GM18519 (cell line): ENCODE measurements around the gene MTHFD2.
"Not testable (repeated sequence)": the region's sequence is repeated elsewhere in the genome, so short reads cannot be mapped to it uniquely, and the experiment has no call there.

Experiments used
- ATAC-seq: cut with Tn5 transposase; IDR thresholded peaks from one replicate; pipeline ENCODE4 v1.9.1; 2021; ENCODE audit warnings: mild to moderate bottlenecking, moderate library complexity; ENCODE audit not compliant: unreplicated experiment, low FRiP score

The MTHFD2 gene

GRCh38 chr2:74194799-74195198, 3.6 kb upstream of the MTHFD2 start:
- no peak for ATAC-seq

- no peak for ATAC-seq
Measured at GRCh38 chr2:74197049-74197448, 1.4 kb upstream of the MTHFD2 start.

GRCh38 chr2:74198023-74198460, 373 bp upstream of the MTHFD2 start:
- no peak for ATAC-seq

GRCh38 chr2:74199275-74199701, 873 bp downstream of the MTHFD2 start:
- ATAC-seq, result no peak

- ATAC-seq, result no peak
Measured at GRCh38 chr2:74199871-74200305, 1.5 kb downstream of the MTHFD2 start.

GRCh38 chr2:74201196-74201595, 2.8 kb downstream of the MTHFD2 start:
- no peak for ATAC-seq

- ATAC-seq, result no peak
Measured at GRCh38 chr2:74201596-74201995, 3.2 kb downstream of the MTHFD2 start.

GRCh38 chr2:74204436-74204835, 6.0 kb downstream of the MTHFD2 start:
- ATAC-seq, result no peak

- ATAC-seq, result no peak
Measured at GRCh38 chr2:74205113-74205512, 6.7 kb downstream of the MTHFD2 start.

- no peak for ATAC-seq
Measured at GRCh38 chr2:74205596-74205995, 7.2 kb downstream of the MTHFD2 start.

- ATAC-seq, result peak; percentile 52
Measured at GRCh38 chr2:74206180-74206688, 7.8 kb downstream of the MTHFD2 start.

GRCh38 chr2:74212702-74213410, 14.4 kb downstream of the MTHFD2 start:
- no peak for ATAC-seq

- ATAC-seq, result not testable (repeated sequence)
Measured at GRCh38 chr2:74215771-74216170, 17.4 kb downstream of the MTHFD2 start.

GRCh38 chr2:74216642-74217041, 18.2 kb downstream of the MTHFD2 start:
- no peak for ATAC-seq

GRCh38 chr2:74219846-74220486, 21.6 kb downstream of the MTHFD2 start:
- no peak for ATAC-seq

- ATAC-seq, result no peak
Measured at GRCh38 chr2:74221091-74221490, 22.7 kb downstream of the MTHFD2 start.

- ATAC-seq, result no peak
Measured at GRCh38 chr2:74221604-74222299, 23.3 kb downstream of the MTHFD2 start.

GRCh38 chr2:74222300-74222650, 23.9 kb downstream of the MTHFD2 start:
- no peak for ATAC-seq

- ATAC-seq, result no peak
Measured at GRCh38 chr2:74223941-74224770, 25.7 kb downstream of the MTHFD2 start.

- no peak for ATAC-seq
Measured at GRCh38 chr2:74225698-74226459, 27.5 kb downstream of the MTHFD2 start.
